Measurements from ENCODE around the gene MT4.

MT4 gene

DNA sequence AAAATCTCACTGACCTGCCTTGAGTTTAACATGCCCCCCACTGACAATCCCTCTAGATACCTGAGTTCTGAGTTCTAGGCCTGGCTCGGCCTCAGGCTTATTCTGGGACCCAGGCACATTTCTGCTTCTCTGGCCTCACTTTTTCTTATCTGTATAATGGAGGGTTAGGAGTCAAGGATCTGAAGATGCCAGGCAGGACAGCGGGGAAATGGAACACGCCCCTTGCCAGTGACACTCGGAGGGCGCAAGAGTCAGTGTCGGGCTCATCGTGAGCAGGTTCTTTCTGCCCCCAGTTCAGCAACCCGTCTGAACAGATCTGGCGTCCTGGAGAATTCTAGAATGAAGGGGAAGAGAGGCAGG, 23.9 kb downstream of the MT4 start:
- no peak overlapping the region for H3K4me3 ChIP-seq (ENCODE audit: control insufficient read depth, low read depth, low read length)
- TF ChIP-seq CTCF (conservative IDR thresholded peaks at IDR 0.05; ENCODE audit: control insufficient read depth, insufficient read depth, low read depth, low read length) = no peak
- DNase-seq (ENCODE audit: low read depth) = no peak

GRCh38 chr16:56589141-56590039, 24.5 kb downstream of the MT4 start, which contains the start of gene MT3:
Gene MT3, plus strand, starts transcription at chr16:56589528. Its CDS starts 63 bp downstream, at chr16:56589591.
- no peak for TF ChIP-seq CTCF (conservative IDR thresholded peaks at IDR 0.05; ENCODE audit: control insufficient read depth, insufficient read depth, low read depth, low read length)
- H3K4me3 ChIP-seq (ENCODE audit: control insufficient read depth, low read depth, low read length) = no peak within 1 kb of the TSS
- no peak for DNase-seq (ENCODE audit: low read depth)

GRCh38 chr16:56591377-56592060, 26.6 kb downstream of the MT4 start:
- no peak for TF ChIP-seq CTCF (conservative IDR thresholded peaks at IDR 0.05; ENCODE audit: control insufficient read depth, insufficient read depth, low read depth, low read length)
- DNase-seq (ENCODE audit: low read depth) = no peak
- no peak overlapping the region for H3K4me3 ChIP-seq (ENCODE audit: control insufficient read depth, low read depth, low read length)

- H3K4me3 ChIP-seq (ENCODE audit: control insufficient read depth, low read depth, low read length) = no peak overlapping the region
- no peak for TF ChIP-seq CTCF (conservative IDR thresholded peaks at IDR 0.05; ENCODE audit: control insufficient read depth, insufficient read depth, low read depth, low read length)
- DNase-seq (ENCODE audit: low read depth) = no peak
These were observed 28.9 kb downstream of the MT4 start for GRCh38 chr16:56593573-56594291.

GRCh38 chr16:56594292-56594619, 29.4 kb downstream of the MT4 start:
- DNase-seq (ENCODE audit: low read depth) = no peak
- no peak for TF ChIP-seq CTCF (conservative IDR thresholded peaks at IDR 0.05; ENCODE audit: control insufficient read depth, insufficient read depth, low read depth, low read length)
- H3K4me3 ChIP-seq (ENCODE audit: control insufficient read depth, low read depth, low read length) = no peak overlapping the region

GRCh38 chr16:56600398-56600999, 35.6 kb downstream of the MT4 start:
- peak; percentile 73 for DNase-seq (ENCODE audit: low read depth)
- TF ChIP-seq CTCF (conservative IDR thresholded peaks at IDR 0.05; ENCODE audit: control insufficient read depth, insufficient read depth, low read depth, low read length) = peak; percentile 82
- no peak overlapping the region for H3K4me3 ChIP-seq (ENCODE audit: control insufficient read depth, low read depth, low read length)
